Activated naive CD4-positive, alpha-beta T cell treated with anti-CD3 and anti-CD28 coated beads, Interleukin-2, amount 10 ng/mL, durations not matched to agents 7 days and 5 days (primary cell): Measurements from ENCODE around the gene CCDC27.
A peak's percentile ranks its signal among the peaks of the same experiment; 100 is the strongest.

Experiments used
- CTCF ChIA-PET: fragments of 350-600 bp; sonication (Branson Sonifier 250); formaldehyde crosslinking; loops from one replicate; lab custom pipeline; 2021; ENCODE audit warnings: antibody characterized with exemption; lab: Charles Lee
- DNase-seq: peaks from one replicate; pipeline ENCODE4 v3.0.0-alpha.2; 2020
- H3K27ac Mint-ChIP-seq: one replicate; pipeline ENCODE4 v1.8.0; 2021; ENCODE audit warnings: mild to moderate bottlenecking, moderate library complexity, mixed read lengths
- H3K27me3 Mint-ChIP-seq: one replicate; pipeline ENCODE4 v1.8.0; 2021; ENCODE audit warnings: mild to moderate bottlenecking, mixed read lengths
- H3K36me3 Mint-ChIP-seq: one replicate; pipeline ENCODE4 v1.8.0; 2021; ENCODE audit warnings: mixed read lengths
- H3K4me1 Mint-ChIP-seq: one replicate; pipeline ENCODE4 v1.8.0; 2021; ENCODE audit warnings: mixed read lengths
- H3K4me3 Mint-ChIP-seq: one replicate; pipeline ENCODE4 v1.8.0; 2021; ENCODE audit warnings: mild to moderate bottlenecking, moderate library complexity, mixed read lengths
- H3K9me3 Mint-ChIP-seq: one replicate; pipeline ENCODE4 v1.8.0; 2021; ENCODE audit warnings: mixed read lengths

Gene CCDC27

DNA sequence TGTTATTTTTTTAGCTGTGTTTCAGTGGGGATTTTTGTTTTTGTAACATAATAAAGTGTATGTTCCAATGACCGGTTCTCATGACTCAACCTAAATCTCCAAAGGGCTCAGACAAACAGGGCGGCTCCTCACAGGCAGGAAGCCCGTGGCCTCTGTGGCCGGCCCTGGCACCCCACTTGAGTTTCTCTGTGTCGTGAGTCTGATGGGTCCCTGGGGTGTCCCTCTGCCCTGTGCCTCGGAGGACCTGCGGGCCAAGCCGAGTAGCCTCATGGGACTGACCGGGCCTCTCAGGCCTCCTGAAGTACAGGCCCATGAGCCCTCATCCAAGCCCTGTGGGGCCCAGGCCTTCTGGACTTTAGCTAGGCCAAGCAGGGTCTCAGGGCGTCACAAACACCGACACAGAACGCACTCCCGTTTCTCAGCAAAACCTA lies 16.1 kb upstream of the CCDC27 start:
- Mint-ChIP-seq H3K4me3 (no peak overlapping the region), H3K4me1 (no peaks in the 10 kb centered on the region), H3K9me3 (no peaks in the 10 kb centered on the region), H3K27me3 (peaks cover 4% of the 10 kb centered on the region), H3K36me3 (no peaks in the 10 kb centered on the region), H3K27ac (no peak overlapping the region)
- CTCF ChIA-PET: no interaction called here
- no peak for DNase-seq

DNA sequence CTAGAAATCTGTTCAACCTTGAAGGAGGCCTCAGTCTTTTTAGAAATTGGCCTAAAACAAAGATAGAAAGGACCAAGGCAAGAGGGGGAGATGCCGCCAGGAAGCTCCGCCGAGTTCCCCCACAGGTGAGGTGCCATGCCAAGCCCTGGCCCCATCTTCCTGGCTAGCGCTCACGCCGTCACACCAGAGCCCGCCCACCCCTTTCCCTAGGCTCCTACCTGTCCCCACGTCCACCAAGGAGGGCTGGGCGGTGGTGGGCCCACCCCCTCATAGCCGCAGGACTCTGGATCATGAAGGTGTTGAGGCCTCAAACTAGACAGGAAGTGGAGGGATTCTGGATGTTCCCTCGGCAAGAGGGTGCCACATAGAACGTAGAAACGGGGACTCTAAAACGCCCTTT lies 15.5 kb upstream of the CCDC27 start:
- H3K4me3 Mint-ChIP-seq: no peak overlapping the region
- H3K36me3 Mint-ChIP-seq: peaks cover 3% of the 10 kb centered on the region
- no peaks in the 10 kb centered on the region for H3K27me3 Mint-ChIP-seq
- CTCF ChIA-PET: no interaction called here
- DNase-seq: no peak
- H3K4me1 Mint-ChIP-seq: no peaks in the 10 kb centered on the region
- H3K27ac Mint-ChIP-seq: no peak overlapping the region
- H3K9me3 Mint-ChIP-seq: no peaks in the 10 kb centered on the region

DNA sequence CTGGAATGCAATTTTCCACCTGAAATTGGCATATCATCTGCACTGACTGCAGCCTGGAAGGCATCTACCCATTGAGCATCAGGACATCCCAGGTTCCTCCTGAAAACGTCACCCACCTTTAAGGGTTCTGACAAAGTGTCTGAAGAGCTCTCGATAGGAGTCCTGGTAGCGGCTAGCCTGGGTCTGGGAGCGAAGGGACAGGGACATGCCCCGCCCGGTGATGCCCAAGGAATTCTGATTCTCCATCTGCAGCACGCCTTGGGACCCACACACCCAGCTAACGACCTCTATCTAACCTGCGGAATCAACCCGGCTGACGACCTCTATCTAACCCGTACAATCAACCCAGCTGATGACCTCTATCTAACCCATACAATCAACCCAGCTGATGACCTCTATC lies 13.3 kb upstream of the CCDC27 start:
- DNase-seq: no peak
- no peaks in the 10 kb centered on the region for H3K4me1 Mint-ChIP-seq
- CTCF ChIA-PET: no interaction called here
- H3K27ac Mint-ChIP-seq: no peak overlapping the region
- no peak overlapping the region for H3K4me3 Mint-ChIP-seq
- no peaks in the 10 kb centered on the region for H3K27me3 Mint-ChIP-seq
- peaks cover 3% of the 10 kb centered on the region for H3K36me3 Mint-ChIP-seq
- H3K9me3 Mint-ChIP-seq: no peaks in the 10 kb centered on the region

DNA sequence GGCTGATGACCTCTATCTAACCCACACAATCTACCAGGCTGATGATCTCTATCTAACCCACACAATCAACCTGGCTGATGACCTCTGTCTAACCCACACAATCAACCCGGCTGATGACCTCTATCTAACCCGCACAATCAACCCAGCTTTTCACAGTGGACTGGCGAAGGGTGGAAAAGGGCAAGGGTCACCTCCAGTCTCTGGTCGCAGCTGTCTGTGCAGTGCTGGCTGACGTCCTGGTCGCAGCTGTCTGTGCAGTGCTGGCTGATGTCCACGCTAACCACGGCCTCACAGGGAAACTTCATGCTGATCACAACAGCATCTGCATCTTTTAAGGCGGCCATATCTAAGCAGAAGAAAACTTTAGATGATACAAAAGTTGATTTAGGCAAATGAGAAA lies 12.2 kb upstream of the CCDC27 start:
- peaks cover 3% of the 10 kb centered on the region for H3K36me3 Mint-ChIP-seq
- H3K9me3 Mint-ChIP-seq: no peaks in the 10 kb centered on the region
- no peak for DNase-seq
- peaks cover 2% of the 10 kb centered on the region for H3K4me1 Mint-ChIP-seq
- no peak overlapping the region for H3K4me3 Mint-ChIP-seq
- no peaks in the 10 kb centered on the region for H3K27me3 Mint-ChIP-seq
- H3K27ac Mint-ChIP-seq: no peak overlapping the region
- CTCF ChIA-PET: interaction anchor here (1.0 kb wide), 1 partner anchor 17 kb away, joined by 3 read pairs; no protein-coding TSS in a partner anchor

DNA sequence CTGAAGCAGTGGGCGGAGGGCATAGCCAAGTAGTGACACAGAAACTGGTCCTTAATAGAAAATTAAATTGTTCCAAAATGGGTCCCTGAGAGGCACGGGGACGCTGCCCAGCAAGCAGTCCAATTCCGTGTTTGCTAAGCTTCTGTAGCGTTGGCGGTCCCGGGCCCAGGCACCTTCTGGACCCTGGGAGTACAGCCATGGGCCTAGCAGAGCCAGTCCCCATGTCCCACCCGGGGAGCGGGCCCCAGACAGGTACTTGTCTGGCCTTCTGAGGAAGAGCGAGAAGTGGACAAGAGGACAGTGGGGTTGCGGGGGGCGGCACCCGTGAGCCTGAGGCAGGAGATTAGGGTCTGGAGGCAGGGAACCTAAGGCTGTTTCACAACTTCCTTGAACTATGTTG lies 11.5 kb upstream of the CCDC27 start:
- CTCF ChIA-PET: interaction anchor here (1.0 kb wide), 1 partner anchor 18 kb away, joined by 3 read pairs; no protein-coding TSS in a partner anchor
- Mint-ChIP-seq H3K27me3 (no peaks in the 10 kb centered on the region), H3K36me3 (peaks cover 3% of the 10 kb centered on the region), H3K9me3 (no peaks in the 10 kb centered on the region), H3K4me3 (no peak overlapping the region), H3K4me1 (peaks cover 9% of the 10 kb centered on the region), H3K27ac (no peak overlapping the region)
- no peak for DNase-seq

GRCh38 chr1:3741566-3742438 lies 10.4 kb upstream of the CCDC27 start:
- peaks cover 17% of the 10 kb centered on the region for H3K4me1 Mint-ChIP-seq
- no peak for DNase-seq
- no peak overlapping the region for H3K4me3 Mint-ChIP-seq
- CTCF ChIA-PET: interaction anchor here (1.6 kb wide), 1 partner anchor 21 kb away, joined by 3 read pairs; no protein-coding TSS in a partner anchor
- no peaks in the 10 kb centered on the region for H3K9me3 Mint-ChIP-seq
- H3K27ac Mint-ChIP-seq: no peak overlapping the region
- no peaks in the 10 kb centered on the region for H3K27me3 Mint-ChIP-seq
- H3K36me3 Mint-ChIP-seq: peaks cover 3% of the 10 kb centered on the region

GRCh38 chr1:3742439-3743298 lies 9.6 kb upstream of the CCDC27 start:
- CTCF ChIA-PET: interaction anchor here (1.6 kb wide), 1 partner anchor 22 kb away, joined by 3 read pairs; no protein-coding TSS in a partner anchor
- peaks cover 3% of the 10 kb centered on the region for H3K36me3 Mint-ChIP-seq
- peaks cover 19% of the 10 kb centered on the region for H3K4me1 Mint-ChIP-seq
- no peaks in the 10 kb centered on the region for H3K9me3 Mint-ChIP-seq
- H3K27ac Mint-ChIP-seq: no peak overlapping the region
- no peak for DNase-seq
- no peak overlapping the region for H3K4me3 Mint-ChIP-seq
- H3K27me3 Mint-ChIP-seq: no peaks in the 10 kb centered on the region

- Mint-ChIP-seq H3K36me3 (peaks cover 3% of the 10 kb centered on the region), H3K4me3 (no peak overlapping the region), H3K4me1 (peaks cover 27% of the 10 kb centered on the region), H3K9me3 (no peaks in the 10 kb centered on the region), H3K27ac (no peak overlapping the region), H3K27me3 (no peaks in the 10 kb centered on the region)
- CTCF ChIA-PET: interaction anchor here (1.6 kb wide), 1 partner anchor 23 kb away, joined by 3 read pairs; no protein-coding TSS in a partner anchor
- no peak for DNase-seq
Observed at GRCh38 chr1:3743421-3743820, 8.8 kb upstream of the CCDC27 start.

DNA sequence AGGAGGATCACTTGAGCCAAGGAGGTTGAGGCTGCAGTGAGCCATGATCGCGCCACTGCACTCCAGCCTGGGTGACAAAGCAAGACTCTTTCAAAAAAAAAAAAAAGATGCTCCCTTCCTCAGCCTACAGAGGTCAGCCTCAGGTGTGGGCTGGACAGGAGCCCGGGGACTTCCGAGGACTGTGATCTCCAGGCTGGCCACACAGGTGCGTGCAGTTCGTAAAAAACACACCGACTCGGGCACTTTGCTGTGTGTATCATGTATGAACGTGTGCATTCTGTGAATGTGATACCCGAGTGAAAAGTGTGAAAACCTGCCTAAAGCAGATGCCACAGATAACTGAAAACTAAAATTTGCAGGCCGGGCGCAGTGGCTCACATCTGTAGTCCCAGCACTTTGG lies 8.4 kb upstream of the CCDC27 start:
- Mint-ChIP-seq H3K4me3 (no peak overlapping the region), H3K36me3 (peaks cover 3% of the 10 kb centered on the region), H3K4me1 (peaks cover 28% of the 10 kb centered on the region), H3K9me3 (no peaks in the 10 kb centered on the region), H3K27ac (no peak overlapping the region), H3K27me3 (no peaks in the 10 kb centered on the region)
- CTCF ChIA-PET: no interaction called here
- no peak for DNase-seq

GRCh38 chr1:3744646-3745045 lies 7.6 kb upstream of the CCDC27 start:
- no peaks in the 10 kb centered on the region for H3K9me3 Mint-ChIP-seq
- CTCF ChIA-PET: interaction anchor here (1.6 kb wide), 1 partner anchor 20 kb away, joined by 3 read pairs; no protein-coding TSS in a partner anchor
- no peak overlapping the region for H3K4me3 Mint-ChIP-seq
- no peak overlapping the region for H3K27ac Mint-ChIP-seq
- peaks cover 30% of the 10 kb centered on the region for H3K4me1 Mint-ChIP-seq
- no peaks in the 10 kb centered on the region for H3K27me3 Mint-ChIP-seq
- peaks cover 3% of the 10 kb centered on the region for H3K36me3 Mint-ChIP-seq
- DNase-seq: no peak

GRCh38 chr1:3745071-3745470 lies 7.2 kb upstream of the CCDC27 start:
- CTCF ChIA-PET: interaction anchor here (1.6 kb wide), 1 partner anchor 20 kb away, joined by 3 read pairs; no protein-coding TSS in a partner anchor
- Mint-ChIP-seq H3K4me1 (peaks cover 30% of the 10 kb centered on the region), H3K4me3 (peak overlapping the region; percentile 18), H3K9me3 (no peaks in the 10 kb centered on the region), H3K27me3 (no peaks in the 10 kb centered on the region), H3K27ac (no peak overlapping the region), H3K36me3 (peaks cover 3% of the 10 kb centered on the region)
- DNase-seq: no peak

DNA sequence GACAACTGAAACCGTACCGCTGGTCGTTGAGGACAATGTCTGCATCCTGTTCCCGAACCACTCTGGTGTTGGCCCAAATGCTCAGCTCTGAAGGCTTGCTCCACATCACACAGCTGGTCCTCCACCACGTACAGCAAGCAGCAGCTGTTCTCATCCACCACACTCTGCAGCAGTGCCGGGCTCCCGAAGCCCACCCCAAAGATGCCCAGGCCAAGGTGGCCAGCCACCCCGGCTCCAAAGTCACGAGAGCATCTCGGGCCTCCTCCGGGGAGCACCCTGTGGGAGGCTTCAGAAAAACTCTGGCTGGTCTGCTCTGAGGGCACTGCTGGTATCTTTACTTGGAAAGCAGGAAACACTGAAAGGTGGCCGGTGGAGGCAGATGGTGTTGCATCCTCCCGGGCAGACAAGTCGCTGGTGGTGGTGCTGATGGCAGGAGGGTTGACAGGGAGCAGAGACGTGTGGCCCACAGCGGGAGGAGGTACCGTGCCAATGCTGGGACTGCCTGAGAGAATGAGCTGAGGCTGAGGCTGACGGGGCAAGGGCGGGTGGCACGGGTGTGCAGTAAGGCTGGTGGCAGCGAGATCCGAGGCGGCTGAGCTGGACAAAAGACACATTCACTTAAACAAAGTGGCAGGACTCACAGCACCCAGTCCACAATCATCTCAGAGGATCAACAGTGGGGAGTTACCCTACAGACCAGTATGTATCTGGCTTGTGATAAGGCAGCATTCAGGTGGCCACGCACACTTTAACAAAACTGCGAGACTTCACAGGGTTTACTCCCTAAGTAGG lies 6.5 kb upstream of the CCDC27 start:
- Mint-ChIP-seq H3K27me3 (peaks cover 3% of the 10 kb centered on the region), H3K4me1 (peaks cover 30% of the 10 kb centered on the region), H3K4me3 (peak overlapping the region; percentile 64), H3K9me3 (no peaks in the 10 kb centered on the region), H3K27ac (peak overlapping the region; percentile 42), H3K36me3 (peaks cover 3% of the 10 kb centered on the region)
- no peak for DNase-seq
- CTCF ChIA-PET: interaction anchor here (1.6 kb wide), 1 partner anchor 21 kb away, joined by 3 read pairs; no protein-coding TSS in a partner anchor

DNA sequence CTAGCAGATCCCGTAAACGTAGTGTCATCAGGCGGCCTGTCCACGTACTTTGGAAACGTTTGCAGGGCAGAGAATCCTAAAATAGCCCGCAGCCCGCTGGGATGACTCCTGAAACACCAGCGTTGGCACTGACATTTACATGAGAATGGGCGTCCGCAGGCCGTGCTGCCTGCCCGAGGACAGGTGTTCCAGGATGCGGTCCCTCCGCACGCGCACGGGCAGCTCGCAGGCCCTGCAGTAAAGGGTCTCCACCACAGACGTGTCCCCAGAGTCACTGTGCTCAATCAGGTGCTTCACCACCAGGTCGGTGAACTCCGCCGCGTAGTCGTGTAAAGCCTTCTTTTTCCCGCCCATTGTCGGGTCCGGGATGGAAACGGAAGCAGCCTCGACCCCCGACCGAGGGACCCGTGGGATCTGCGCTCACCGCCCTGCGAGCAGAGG lies 5.8 kb upstream of the CCDC27 start:
- Mint-ChIP-seq H3K27me3 (peaks cover 7% of the 10 kb centered on the region), H3K4me1 (peaks cover 30% of the 10 kb centered on the region), H3K27ac (peak overlapping the region; percentile 11), H3K9me3 (no peaks in the 10 kb centered on the region), H3K4me3 (peak overlapping the region; percentile 64), H3K36me3 (peaks cover 3% of the 10 kb centered on the region)
- DNase-seq: no peak
- CTCF ChIA-PET: no interaction called here
